ENCODE measurements around the gene DOC2B.
"Not testable (repeated sequence)": the region's sequence is repeated elsewhere in the genome, so short reads cannot be mapped to it uniquely, and the experiment has no call there.

The DOC2B gene

GRCh38 chr17:218432-219110, 37.1 kb upstream of the DOC2B start:
- H3K27me3 ChIP-seq (replicated peaks in 2 of 5; ENCODE audit: control insufficient read depth in 4 of 5, insufficient read depth in 5 of 5, low read length in 4 of 5) = no peaks in the 10 kb centered on the region
- POLR2A ChIA-PET = no interaction called here

GRCh38 chr17:216625-217024, 35.2 kb upstream of the DOC2B start:
- ChIA-PET POLR2A (no interaction called here), CTCF (no interaction called here)
- Histone ChIP-seq H3K4me1 (ENCODE audit: control extremely low read depth in 1 of 4, control insufficient read depth in 4 of 4, insufficient read depth in 4 of 4, low read length in 3 of 4) (peaks cover 0 to 11% (median 0%) of the 10 kb centered on the region in 4 experiments), H3K9me3 (ENCODE audit: control extremely low read depth in 1 of 5, control insufficient read depth in 4 of 5, insufficient read depth in 2 of 5, low read depth in 1 of 5, low read length in 4 of 5) (no peaks in the 10 kb centered on the region), H3K4me3 (ENCODE audit: control insufficient read depth in 1 of 7, extremely low read depth in 1 of 7, insufficient read depth in 4 of 7, low read depth in 2 of 7, low read length in 6 of 7) (no peak overlapping the region), H3K27me3 (replicated peaks in 2 of 5; ENCODE audit: control insufficient read depth in 4 of 5, insufficient read depth in 5 of 5, low read length in 4 of 5) (peaks cover 0 to 4% (median 0%) of the 10 kb centered on the region in 5 experiments), H3K27ac (ENCODE audit: insufficient read depth in 1 of 2, low read depth in 1 of 2, low read length in 2 of 2, poor library complexity in 1 of 2, severe bottlenecking in 2 of 2) (no peak overlapping the region), H3K36me3 (ENCODE audit: control insufficient read depth in 4 of 4, insufficient read depth in 4 of 4, low read length in 3 of 4) (peaks cover 0 to 2% (median 0%) of the 10 kb centered on the region in 4 experiments)
- no peak for DNase-seq
- WGBS (ENCODE audit: insufficient coverage) = 0% methylated on average over 1 of the region's 2 CpGs

More at GRCh38 chr17:218432-219110, 37.1 kb upstream of the DOC2B start:
- H3K4me1 ChIP-seq (ENCODE audit: control extremely low read depth in 1 of 4, control insufficient read depth in 4 of 4, insufficient read depth in 4 of 4, low read length in 3 of 4) = peaks cover 0 to 11% (median 0%) of the 10 kb centered on the region in 4 experiments
- DNase-seq = no peak
- H3K27ac ChIP-seq (ENCODE audit: insufficient read depth in 1 of 2, low read depth in 1 of 2, low read length in 2 of 2, poor library complexity in 1 of 2, severe bottlenecking in 2 of 2) = no peak overlapping the region
- CTCF ChIA-PET = no interaction called here
- H3K9me3 ChIP-seq (ENCODE audit: control extremely low read depth in 1 of 5, control insufficient read depth in 4 of 5, insufficient read depth in 2 of 5, low read depth in 1 of 5, low read length in 4 of 5) = no peaks in the 10 kb centered on the region
- H3K4me3 ChIP-seq (ENCODE audit: control insufficient read depth in 1 of 7, extremely low read depth in 1 of 7, insufficient read depth in 4 of 7, low read depth in 2 of 7, low read length in 6 of 7) = no peak overlapping the region
- WGBS (ENCODE audit: insufficient coverage) = 91% methylated on average over 7 of the region's 8 CpGs
- no peaks in the 10 kb centered on the region for H3K36me3 ChIP-seq (ENCODE audit: control insufficient read depth in 4 of 4, insufficient read depth in 4 of 4, low read length in 3 of 4)

- H3K27ac ChIP-seq (ENCODE audit: insufficient read depth in 1 of 2, low read depth in 1 of 2, low read length in 2 of 2, poor library complexity in 1 of 2, severe bottlenecking in 2 of 2); H3K27me3 ChIP-seq (replicated peaks in 2 of 5; ENCODE audit: control insufficient read depth in 4 of 5, insufficient read depth in 5 of 5, low read length in 4 of 5); CTCF ChIA-PET; H3K36me3 ChIP-seq (ENCODE audit: control insufficient read depth in 4 of 4, insufficient read depth in 4 of 4, low read length in 3 of 4); POLR2A ChIA-PET; H3K9me3 ChIP-seq (ENCODE audit: control extremely low read depth in 1 of 5, control insufficient read depth in 4 of 5, insufficient read depth in 2 of 5, low read depth in 1 of 5, low read length in 4 of 5): not testable (repeated sequence)
- WGBS (ENCODE audit: insufficient coverage) = 72% methylated on average over 18 of the region's 29 CpGs
- Histone ChIP-seq H3K4me3 (ENCODE audit: control insufficient read depth in 1 of 7, extremely low read depth in 1 of 7, insufficient read depth in 4 of 7, low read depth in 2 of 7, low read length in 6 of 7) (peak overlapping the region in 5 of 7 experiments; percentile 10 to 70 (median 39)), H3K4me1 (ENCODE audit: control extremely low read depth in 1 of 4, control insufficient read depth in 4 of 4, insufficient read depth in 4 of 4, low read length in 3 of 4) (peaks cover 0 to 11% (median 0%) of the 10 kb centered on the region in 4 experiments)
- peak in 1 of 3 donors; percentile 50 for DNase-seq
Measured at GRCh38 chr17:215563-216478, 34.4 kb upstream of the DOC2B start.

GRCh38 chr17:214881-215331, 33.5 kb upstream of the DOC2B start:
- no peak for DNase-seq
- H3K27ac ChIP-seq (ENCODE audit: insufficient read depth in 1 of 2, low read depth in 1 of 2, low read length in 2 of 2, poor library complexity in 1 of 2, severe bottlenecking in 2 of 2) = no peak overlapping the region
- H3K4me3 ChIP-seq (ENCODE audit: control insufficient read depth in 1 of 7, extremely low read depth in 1 of 7, insufficient read depth in 4 of 7, low read depth in 2 of 7, low read length in 6 of 7) = peak overlapping the region in 4 of 7 experiments; percentile 36 to 70 (median 54)
- 97% methylated on average over 10 of the region's 10 CpGs for WGBS (ENCODE audit: insufficient coverage)
- no peaks in the 10 kb centered on the region for H3K9me3 ChIP-seq (ENCODE audit: control extremely low read depth in 1 of 5, control insufficient read depth in 4 of 5, insufficient read depth in 2 of 5, low read depth in 1 of 5, low read length in 4 of 5)
- POLR2A ChIA-PET = no interaction called here
- peaks cover 0 to 2% (median 0%) of the 10 kb centered on the region in 4 experiments for H3K36me3 ChIP-seq (ENCODE audit: control insufficient read depth in 4 of 4, insufficient read depth in 4 of 4, low read length in 3 of 4)
- H3K4me1 ChIP-seq (ENCODE audit: control extremely low read depth in 1 of 4, control insufficient read depth in 4 of 4, insufficient read depth in 4 of 4, low read length in 3 of 4) = peaks cover 0 to 11% (median 0%) of the 10 kb centered on the region in 4 experiments
- CTCF ChIA-PET = no interaction called here
- peaks cover 0 to 4% (median 0%) of the 10 kb centered on the region in 5 experiments for H3K27me3 ChIP-seq (replicated peaks in 2 of 5; ENCODE audit: control insufficient read depth in 4 of 5, insufficient read depth in 5 of 5, low read length in 4 of 5)

- H3K27ac ChIP-seq (ENCODE audit: insufficient read depth in 1 of 2, low read depth in 1 of 2, low read length in 2 of 2, poor library complexity in 1 of 2, severe bottlenecking in 2 of 2) = no peak overlapping the region
- ChIA-PET CTCF (no interaction called here), POLR2A (no interaction called here)
- no peaks in the 10 kb centered on the region for H3K9me3 ChIP-seq (ENCODE audit: control extremely low read depth in 1 of 5, control insufficient read depth in 4 of 5, insufficient read depth in 2 of 5, low read depth in 1 of 5, low read length in 4 of 5)
- peaks cover 0 to 2% (median 0%) of the 10 kb centered on the region in 4 experiments for H3K36me3 ChIP-seq (ENCODE audit: control insufficient read depth in 4 of 4, insufficient read depth in 4 of 4, low read length in 3 of 4)
- H3K4me3 ChIP-seq (ENCODE audit: control insufficient read depth in 1 of 7, extremely low read depth in 1 of 7, insufficient read depth in 4 of 7, low read depth in 2 of 7, low read length in 6 of 7) = no peak overlapping the region
- WGBS (ENCODE audit: insufficient coverage) = 97% methylated on average over 20 of the region's 25 CpGs
- DNase-seq = no peak
- H3K27me3 ChIP-seq (replicated peaks in 2 of 5; ENCODE audit: control insufficient read depth in 4 of 5, insufficient read depth in 5 of 5, low read length in 4 of 5) = peaks cover 0 to 4% (median 0%) of the 10 kb centered on the region in 5 experiments
- H3K4me1 ChIP-seq (ENCODE audit: control extremely low read depth in 1 of 4, control insufficient read depth in 4 of 4, insufficient read depth in 4 of 4, low read length in 3 of 4) = peaks cover 0 to 11% (median 0%) of the 10 kb centered on the region in 4 experiments
Measured at GRCh38 chr17:213286-214105, 32.0 kb upstream of the DOC2B start.

GRCh38 chr17:210402-210801, 29.0 kb upstream of the DOC2B start:
- no peak overlapping the region for H3K27ac ChIP-seq (ENCODE audit: insufficient read depth in 1 of 2, low read depth in 1 of 2, low read length in 2 of 2, poor library complexity in 1 of 2, severe bottlenecking in 2 of 2)
- no peak for DNase-seq
- H3K27me3 ChIP-seq (replicated peaks in 2 of 5; ENCODE audit: control insufficient read depth in 4 of 5, insufficient read depth in 5 of 5, low read length in 4 of 5) = peaks cover 0 to 7% (median 0%) of the 10 kb centered on the region in 5 experiments
- H3K4me1 ChIP-seq (ENCODE audit: control extremely low read depth in 1 of 4, control insufficient read depth in 4 of 4, insufficient read depth in 4 of 4, low read length in 3 of 4) = peaks cover 0 to 9% (median 0%) of the 10 kb centered on the region in 4 experiments
- peaks cover 0 to 2% (median 0%) of the 10 kb centered on the region in 4 experiments for H3K36me3 ChIP-seq (ENCODE audit: control insufficient read depth in 4 of 4, insufficient read depth in 4 of 4, low read length in 3 of 4)
- no peak overlapping the region for H3K4me3 ChIP-seq (ENCODE audit: control insufficient read depth in 1 of 7, extremely low read depth in 1 of 7, insufficient read depth in 4 of 7, low read depth in 2 of 7, low read length in 6 of 7)
- POLR2A ChIA-PET = no interaction called here
- H3K9me3 ChIP-seq (ENCODE audit: control extremely low read depth in 1 of 5, control insufficient read depth in 4 of 5, insufficient read depth in 2 of 5, low read depth in 1 of 5, low read length in 4 of 5) = peaks cover 0 to 4% (median 0%) of the 10 kb centered on the region in 5 experiments
- 100% methylated on average over 8 of the region's 8 CpGs for WGBS (ENCODE audit: insufficient coverage)
- CTCF ChIA-PET = interaction anchor here (1.3 kb wide), 1 partner anchor 98 kb away, joined by 3 read pairs; no protein-coding TSS in a partner anchor
